ENCODE measurements around the gene IFNAR1. TPM values are rescaled to one million over a fixed set of nuclear protein-coding genes. Genes with fewer than 3 reads are reported as not detected.

IFNAR1 gene
- total and polyA plus RNA-seq, 9 of the 15 experiments (the other 6 are each of a cell fraction or from before 2014, with no cell fraction given): 8.6 to 31.8 (median 14.8) TPM

DNA sequence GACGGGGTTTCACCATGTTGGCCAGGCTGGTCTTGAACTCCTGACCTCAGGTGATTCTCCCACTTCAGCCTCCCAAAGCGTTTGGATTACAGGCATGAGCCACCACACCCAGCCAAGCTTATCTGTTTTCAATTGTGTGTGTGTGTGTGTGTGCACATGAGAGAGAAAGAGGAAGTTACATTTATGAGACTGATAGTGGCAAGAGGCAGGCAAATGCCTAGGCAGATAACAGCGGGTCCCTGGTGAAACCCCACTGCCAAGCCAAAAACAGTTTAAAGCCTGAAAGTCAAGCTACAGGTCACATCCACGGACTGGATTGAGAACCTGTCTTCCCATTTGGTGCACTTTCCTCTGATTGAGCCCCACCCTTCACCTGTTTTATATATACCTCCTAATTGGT, 43.4 kb downstream of the IFNAR1 start (continued):
- peak; percentile 51; the same call in 1 of the 2 replicates for TF ChIP-seq HNRNPL (IDR thresholded peaks at IDR 0.05; ENCODE audit: low read depth, low read length)
- TF ChIP-seq NR2C2 (CRISPR knock-in tag; IDR thresholded peaks at IDR 0.05): no peak
- no peak; the same call in 1 of the 2 replicates for TF ChIP-seq NR2C2 (tag; IDR thresholded peaks at IDR 0.05)
- no peak for TF ChIP-seq IFI16 (CRISPR knock-in tag; IDR thresholded peaks at IDR 0.05)
- TF ChIP-seq FOS (IDR thresholded peaks at IDR 0.05; ENCODE audit: extremely low read depth, insufficient read length): no peak
- TF ChIP-seq CTBP1 (IDR thresholded peaks at IDR 0.05; ENCODE audit: borderline replicate concordance): peak; percentile 74; the same call in 1 of the 2 replicates
- TF ChIP-seq TBL1XR1 (IDR thresholded peaks at IDR 0.05; ENCODE audit: low read length in 2 of 2): peak in 1 of 2 experiments; percentile 53; a peak in 1 of 4 replicates
- TF ChIP-seq, protein P1, sequence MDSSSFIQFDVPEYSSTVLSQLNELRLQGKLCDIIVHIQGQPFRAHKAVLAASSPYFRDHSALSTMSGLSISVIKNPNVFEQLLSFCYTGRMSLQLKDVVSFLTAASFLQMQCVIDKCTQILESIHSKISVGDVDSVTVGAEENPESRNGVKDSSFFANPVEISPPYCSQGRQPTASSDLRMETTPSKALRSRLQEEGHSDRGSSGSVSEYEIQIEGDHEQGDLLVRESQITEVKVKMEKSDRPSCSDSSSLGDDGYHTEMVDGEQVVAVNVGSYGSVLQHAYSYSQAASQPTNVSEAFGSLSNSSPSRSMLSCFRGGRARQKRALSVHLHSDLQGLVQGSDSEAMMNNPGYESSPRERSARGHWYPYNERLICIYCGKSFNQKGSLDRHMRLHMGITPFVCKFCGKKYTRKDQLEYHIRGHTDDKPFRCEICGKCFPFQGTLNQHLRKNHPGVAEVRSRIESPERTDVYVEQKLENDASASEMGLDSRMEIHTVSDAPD (CRISPR knock-in tag; IDR thresholded peaks at IDR 0.05): peak; percentile 88
- no peak for TF ChIP-seq ATF1 (CRISPR knock-in tag; IDR thresholded peaks at IDR 0.05)
- no peak; the same call in 1 of the 2 replicates for TF ChIP-seq ATF1 (tag; IDR thresholded peaks at IDR 0.05)
- peak; percentile 54; the same call in 1 of the 2 replicates for TF ChIP-seq SPI1 (IDR thresholded peaks at IDR 0.05; ENCODE audit: borderline replicate concordance, low read depth, low read length)
- no peak for TF ChIP-seq PCBP2 (IDR thresholded peaks at IDR 0.05; ENCODE audit: low read depth, low read length, poor library complexity, severe bottlenecking)
- TF ChIP-seq SMAD4 (CRISPR knock-in tag; conservative IDR thresholded peaks at IDR 0.05): peak; percentile 57
- TF ChIP-seq, protein P2, sequence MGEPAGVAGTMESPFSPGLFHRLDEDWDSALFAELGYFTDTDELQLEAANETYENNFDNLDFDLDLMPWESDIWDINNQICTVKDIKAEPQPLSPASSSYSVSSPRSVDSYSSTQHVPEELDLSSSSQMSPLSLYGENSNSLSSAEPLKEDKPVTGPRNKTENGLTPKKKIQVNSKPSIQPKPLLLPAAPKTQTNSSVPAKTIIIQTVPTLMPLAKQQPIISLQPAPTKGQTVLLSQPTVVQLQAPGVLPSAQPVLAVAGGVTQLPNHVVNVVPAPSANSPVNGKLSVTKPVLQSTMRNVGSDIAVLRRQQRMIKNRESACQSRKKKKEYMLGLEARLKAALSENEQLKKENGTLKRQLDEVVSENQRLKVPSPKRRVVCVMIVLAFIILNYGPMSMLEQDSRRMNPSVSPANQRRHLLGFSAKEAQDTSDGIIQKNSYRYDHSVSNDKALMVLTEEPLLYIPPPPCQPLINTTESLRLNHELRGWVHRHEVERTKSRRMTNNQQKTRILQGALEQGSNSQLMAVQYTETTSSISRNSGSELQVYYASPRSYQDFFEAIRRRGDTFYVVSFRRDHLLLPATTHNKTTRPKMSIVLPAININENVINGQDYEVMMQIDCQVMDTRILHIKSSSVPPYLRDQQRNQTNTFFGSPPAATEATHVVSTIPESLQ (CRISPR knock-in tag; IDR thresholded peaks at IDR 0.05): no peak
- TF ChIP-seq KLF13 (tag; IDR thresholded peaks at IDR 0.05; ENCODE audit: borderline replicate concordance, low read depth): no peak
- TF ChIP-seq ZFP1 (CRISPR knock-in tag; IDR thresholded peaks at IDR 0.05): no peak
- TF ChIP-seq ZNF217 (CRISPR knock-in tag; IDR thresholded peaks at IDR 0.05): no peak
- TF ChIP-seq, protein P3, sequence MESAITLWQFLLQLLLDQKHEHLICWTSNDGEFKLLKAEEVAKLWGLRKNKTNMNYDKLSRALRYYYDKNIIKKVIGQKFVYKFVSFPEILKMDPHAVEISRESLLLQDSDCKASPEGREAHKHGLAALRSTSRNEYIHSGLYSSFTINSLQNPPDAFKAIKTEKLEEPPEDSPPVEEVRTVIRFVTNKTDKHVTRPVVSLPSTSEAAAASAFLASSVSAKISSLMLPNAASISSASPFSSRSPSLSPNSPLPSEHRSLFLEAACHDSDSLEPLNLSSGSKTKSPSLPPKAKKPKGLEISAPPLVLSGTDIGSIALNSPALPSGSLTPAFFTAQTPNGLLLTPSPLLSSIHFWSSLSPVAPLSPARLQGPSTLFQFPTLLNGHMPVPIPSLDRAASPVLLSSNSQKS (CRISPR knock-in tag; IDR thresholded peaks at IDR 0.05): no peak
- TF ChIP-seq SRSF7 (optimal IDR thresholded peaks at IDR 0.05; ENCODE audit: low read depth, low read length): no peak
- no peak for TF ChIP-seq ZBED1 (IDR thresholded peaks at IDR 0.05)
- TF ChIP-seq, protein P4, sequence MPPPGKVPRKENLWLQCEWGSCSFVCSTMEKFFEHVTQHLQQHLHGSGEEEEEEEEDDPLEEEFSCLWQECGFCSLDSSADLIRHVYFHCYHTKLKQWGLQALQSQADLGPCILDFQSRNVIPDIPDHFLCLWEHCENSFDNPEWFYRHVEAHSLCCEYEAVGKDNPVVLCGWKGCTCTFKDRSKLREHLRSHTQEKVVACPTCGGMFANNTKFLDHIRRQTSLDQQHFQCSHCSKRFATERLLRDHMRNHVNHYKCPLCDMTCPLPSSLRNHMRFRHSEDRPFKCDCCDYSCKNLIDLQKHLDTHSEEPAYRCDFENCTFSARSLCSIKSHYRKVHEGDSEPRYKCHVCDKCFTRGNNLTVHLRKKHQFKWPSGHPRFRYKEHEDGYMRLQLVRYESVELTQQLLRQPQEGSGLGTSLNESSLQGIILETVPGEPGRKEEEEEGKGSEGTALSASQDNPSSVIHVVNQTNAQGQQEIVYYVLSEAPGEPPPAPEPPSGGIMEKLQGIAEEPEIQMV (tag; conservative IDR thresholded peaks at IDR 0.05; ENCODE audit: low read depth): peak; percentile 91
- TF ChIP-seq, protein P5, sequence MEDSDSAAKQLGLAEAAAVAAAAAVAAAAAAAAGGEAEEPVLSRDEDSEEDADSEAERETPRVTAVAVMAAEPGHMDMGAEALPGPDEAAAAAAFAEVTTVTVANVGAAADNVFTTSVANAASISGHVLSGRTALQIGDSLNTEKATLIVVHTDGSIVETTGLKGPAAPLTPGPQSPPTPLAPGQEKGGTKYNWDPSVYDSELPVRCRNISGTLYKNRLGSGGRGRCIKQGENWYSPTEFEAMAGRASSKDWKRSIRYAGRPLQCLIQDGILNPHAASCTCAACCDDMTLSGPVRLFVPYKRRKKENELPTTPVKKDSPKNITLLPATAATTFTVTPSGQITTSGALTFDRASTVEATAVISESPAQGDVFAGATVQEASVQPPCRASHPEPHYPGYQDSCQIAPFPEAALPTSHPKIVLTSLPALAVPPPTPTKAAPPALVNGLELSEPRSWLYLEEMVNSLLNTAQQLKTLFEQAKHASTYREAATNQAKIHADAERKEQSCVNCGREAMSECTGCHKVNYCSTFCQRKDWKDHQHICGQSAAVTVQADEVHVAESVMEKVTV (CRISPR knock-in tag; IDR thresholded peaks at IDR 0.05): no peak
- TF ChIP-seq SMAD3 (CRISPR knock-in tag; conservative IDR thresholded peaks at IDR 0.05): peak; percentile 72; the same call in 1 of the 2 replicates
